Measurements from ENCODE around the gene ARGLU1. TPM values are rescaled to one million over a fixed set of nuclear protein-coding genes. Genes with fewer than 3 reads are reported as not detected.

The ARGLU1 gene
- polyA plus RNA-seq, 1 donor (not counting 4 experiments of a cell fraction or from before 2014, with no cell fraction given), result 96.8 TPM

DNA sequence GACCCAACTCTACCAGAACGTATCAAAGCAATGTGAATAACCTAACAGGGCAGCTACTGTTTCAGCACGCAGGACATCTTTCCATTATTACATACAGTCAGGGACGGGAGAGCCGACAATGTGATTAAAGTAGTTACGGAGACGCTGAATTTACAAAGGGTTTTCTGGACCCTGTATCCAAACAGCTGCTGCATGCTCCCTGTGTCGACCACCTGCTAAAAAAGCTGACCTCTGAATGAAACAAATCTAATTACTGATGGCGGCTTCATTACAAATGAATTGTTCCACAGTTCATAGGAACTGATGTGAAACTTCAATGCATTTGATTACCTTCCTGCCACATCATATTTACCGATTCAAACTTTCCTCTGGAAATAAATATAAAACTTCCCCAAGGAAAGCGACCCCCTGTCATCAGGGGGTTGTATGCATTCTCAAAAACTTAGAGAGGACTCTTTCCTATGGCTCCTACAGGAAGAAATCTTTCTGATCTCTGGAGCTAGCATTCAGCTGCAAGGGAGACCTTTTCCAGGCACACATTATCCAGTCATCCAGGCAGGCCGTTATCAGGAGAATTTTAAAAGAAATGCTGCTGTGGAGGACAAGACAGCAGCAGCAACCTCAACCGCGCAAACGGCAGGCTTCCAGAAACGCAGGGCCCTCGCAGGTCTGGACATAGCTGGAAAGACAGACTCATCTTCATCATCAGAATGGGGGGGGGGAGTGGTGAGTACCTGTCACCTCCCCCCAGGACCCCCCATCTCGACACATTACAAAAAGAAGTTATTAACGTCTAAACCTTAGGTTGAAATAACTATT lies 35.6 kb downstream of the ARGLU1 start:
- dilution Hi-C loops (cut with MboI; ENCODE audit: extremely low pct_ligation_motif_present, low sequenced_read_pairs), result no loop called here
- FAIRE-seq (no peak), DNase-seq (ENCODE audit: low read depth, low spot score) (no peak)
- H4K20me1 ChIP-seq (ENCODE audit: control insufficient read depth, extremely low read depth, insufficient read depth, low read length), result peaks cover 12% of the 10 kb centered on the region
- H3K27ac ChIP-seq (ENCODE audit: control insufficient read depth, insufficient read depth, low read length), result peak overlapping the region; percentile 84
- H3K9me1 ChIP-seq (ENCODE audit: control insufficient read depth, extremely low read depth, insufficient read depth, low read length), result no peaks in the 10 kb centered on the region
- TF ChIP-seq EZH2 (IDR thresholded peaks at IDR 0.05; ENCODE audit: low read length), result no peak
- TF ChIP-seq, protein P1, sequence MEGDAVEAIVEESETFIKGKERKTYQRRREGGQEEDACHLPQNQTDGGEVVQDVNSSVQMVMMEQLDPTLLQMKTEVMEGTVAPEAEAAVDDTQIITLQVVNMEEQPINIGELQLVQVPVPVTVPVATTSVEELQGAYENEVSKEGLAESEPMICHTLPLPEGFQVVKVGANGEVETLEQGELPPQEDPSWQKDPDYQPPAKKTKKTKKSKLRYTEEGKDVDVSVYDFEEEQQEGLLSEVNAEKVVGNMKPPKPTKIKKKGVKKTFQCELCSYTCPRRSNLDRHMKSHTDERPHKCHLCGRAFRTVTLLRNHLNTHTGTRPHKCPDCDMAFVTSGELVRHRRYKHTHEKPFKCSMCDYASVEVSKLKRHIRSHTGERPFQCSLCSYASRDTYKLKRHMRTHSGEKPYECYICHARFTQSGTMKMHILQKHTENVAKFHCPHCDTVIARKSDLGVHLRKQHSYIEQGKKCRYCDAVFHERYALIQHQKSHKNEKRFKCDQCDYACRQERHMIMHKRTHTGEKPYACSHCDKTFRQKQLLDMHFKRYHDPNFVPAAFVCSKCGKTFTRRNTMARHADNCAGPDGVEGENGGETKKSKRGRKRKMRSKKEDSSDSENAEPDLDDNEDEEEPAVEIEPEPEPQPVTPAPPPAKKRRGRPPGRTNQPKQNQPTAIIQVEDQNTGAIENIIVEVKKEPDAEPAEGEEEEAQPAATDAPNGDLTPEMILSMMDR (optimal IDR thresholded peaks at IDR 0.05 in 1 of 3, IDR thresholded peaks at IDR 0.05 in 1 of 3, conservative IDR thresholded peaks at IDR 0.05 in 1 of 3; ENCODE audit: extremely low read depth in 1 of 3, insufficient read depth in 2 of 3, low read length in 3 of 3), result no peak
- peaks cover 79% of the 10 kb centered on the region for H3K79me2 ChIP-seq (ENCODE audit: control insufficient read depth, insufficient read depth, low read length)
- peak overlapping the region; percentile 93 for H3K9ac ChIP-seq (ENCODE audit: control insufficient read depth, extremely low read depth, insufficient read depth, low read length)
- peak overlapping the region; percentile 86 for H3K4me2 ChIP-seq (ENCODE audit: control insufficient read depth, extremely low read depth, insufficient read depth, low read depth, low read length)
- H3K4me1 ChIP-seq (ENCODE audit: control insufficient read depth, extremely low read depth, insufficient read depth, low read length), result peaks cover 38% of the 10 kb centered on the region
- peak overlapping the region; percentile 86 to 95 (median 93) for H3K4me3 ChIP-seq (ENCODE audit: control insufficient read depth in 2 of 3, extremely low read depth in 1 of 3, insufficient read depth in 2 of 3, low read depth in 1 of 3, low read length in 3 of 3)
- H3K27me3 ChIP-seq (ENCODE audit: control insufficient read depth, extremely low read depth, insufficient read depth, low read length), result no peaks in the 10 kb centered on the region
- H3K36me3 ChIP-seq (ENCODE audit: control insufficient read depth in 2 of 2, extremely low read depth in 1 of 2, insufficient read depth in 2 of 2, low read length in 2 of 2), result peaks cover 0 to 13% of the 10 kb centered on the region in 2 experiments
- H3K9me3 ChIP-seq (ENCODE audit: control insufficient read depth, low read depth, low read length), result no peaks in the 10 kb centered on the region
- no peak overlapping the region for H2AFZ ChIP-seq (ENCODE audit: control insufficient read depth, low read length)

DNA sequence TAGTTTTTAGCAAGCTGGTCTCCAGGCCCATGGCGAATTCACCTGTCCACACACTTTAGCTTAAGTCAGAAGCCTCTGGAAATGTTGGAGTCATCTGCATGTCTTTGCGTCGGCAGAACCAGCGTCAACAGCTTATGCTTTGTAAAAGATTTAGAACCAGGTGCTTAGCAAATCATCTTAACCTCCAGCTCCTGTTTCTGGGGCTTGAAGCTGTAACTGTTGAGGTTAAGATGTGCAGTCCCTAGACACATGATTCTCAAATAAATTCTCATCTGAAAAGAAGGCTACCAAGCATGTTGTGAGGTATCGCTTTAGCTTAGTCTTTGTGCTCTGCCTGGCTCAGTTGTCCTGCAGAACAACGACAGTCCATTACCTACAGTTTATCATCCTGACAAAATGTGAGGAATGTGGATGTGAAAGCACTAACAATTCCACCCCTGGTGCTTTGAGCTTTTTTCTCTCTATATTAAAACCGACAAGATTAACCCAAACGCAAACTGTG lies 36.9 kb downstream of the ARGLU1 start:
- H3K79me2 ChIP-seq (ENCODE audit: control insufficient read depth, insufficient read depth, low read length), result peaks cover 91% of the 10 kb centered on the region
- DNase-seq (ENCODE audit: low read depth, low spot score) (no peak), FAIRE-seq (peak; percentile 58)
- H3K4me1 ChIP-seq (ENCODE audit: control insufficient read depth, extremely low read depth, insufficient read depth, low read length), result peaks cover 40% of the 10 kb centered on the region
- H3K27me3 ChIP-seq (ENCODE audit: control insufficient read depth, extremely low read depth, insufficient read depth, low read length), result no peaks in the 10 kb centered on the region
- no peaks in the 10 kb centered on the region for H3K9me1 ChIP-seq (ENCODE audit: control insufficient read depth, extremely low read depth, insufficient read depth, low read length)
- H3K9ac ChIP-seq (ENCODE audit: control insufficient read depth, extremely low read depth, insufficient read depth, low read length), result no peak overlapping the region
- H2AFZ ChIP-seq (ENCODE audit: control insufficient read depth, low read length), result no peak overlapping the region
- peak overlapping the region in 2 of 3 experiments; percentile 9 to 95 for H3K4me3 ChIP-seq (ENCODE audit: control insufficient read depth in 2 of 3, extremely low read depth in 1 of 3, insufficient read depth in 2 of 3, low read depth in 1 of 3, low read length in 3 of 3)
- TF ChIP-seq, protein P1 (optimal IDR thresholded peaks at IDR 0.05 in 1 of 3, IDR thresholded peaks at IDR 0.05 in 1 of 3, conservative IDR thresholded peaks at IDR 0.05 in 1 of 3; ENCODE audit: extremely low read depth in 1 of 3, insufficient read depth in 2 of 3, low read length in 3 of 3), result no peak
- no peak for TF ChIP-seq EZH2 (IDR thresholded peaks at IDR 0.05; ENCODE audit: low read length)
- peak overlapping the region; percentile 37 for H3K27ac ChIP-seq (ENCODE audit: control insufficient read depth, insufficient read depth, low read length)
- dilution Hi-C loops (cut with MboI; ENCODE audit: extremely low pct_ligation_motif_present, low sequenced_read_pairs), result no loop called here
- H3K9me3 ChIP-seq (ENCODE audit: control insufficient read depth, low read depth, low read length), result no peaks in the 10 kb centered on the region
- H3K4me2 ChIP-seq (ENCODE audit: control insufficient read depth, extremely low read depth, insufficient read depth, low read depth, low read length), result peak overlapping the region; percentile 86
- peaks cover 0 to 15% of the 10 kb centered on the region in 2 experiments for H3K36me3 ChIP-seq (ENCODE audit: control insufficient read depth in 2 of 2, extremely low read depth in 1 of 2, insufficient read depth in 2 of 2, low read length in 2 of 2)
- H4K20me1 ChIP-seq (ENCODE audit: control insufficient read depth, extremely low read depth, insufficient read depth, low read length), result peaks cover 12% of the 10 kb centered on the region
